Esophagus muscularis mucosa (tissue), 4 donors: Measurements from ENCODE around the gene MAP6D1. TPM values are rescaled to one million over a fixed set of nuclear protein-coding genes. Genes with fewer than 3 reads are reported as not detected.

Source experiments
- DNase-seq: peaks from one replicate; pipeline ENCODE4 v3.0.0-alpha.2; 2017; ENCODE audit errors: extremely low spot score
- H3K27ac ChIP-seq, 4 donors: fragments of 200-600 bp; sonication (generic); replicated peaks in 1 of 4; 1 replicate in 3 of 4; 2 replicates in 1 of 4; pipeline ENCODE4 v1.5.1; 2016 to 2019; ENCODE audit warnings: mild to moderate bottlenecking in 1 of 4
- H3K27me3 ChIP-seq, 4 donors: fragments of 200-600 bp; sonication (generic); one replicate each; pipeline versions ENCODE4 v1.5.1 to v1.6.0; 2016 to 2019
- H3K36me3 ChIP-seq, 4 donors: fragments of 200-600 bp; sonication (generic); one replicate each; pipeline ENCODE4 v1.5.1; 2016 to 2019
- H3K4me1 ChIP-seq, 4 donors: fragments of 200-600 bp; sonication (generic); one replicate each; pipeline ENCODE4 v1.5.1; 2016 to 2019
- H3K4me3 ChIP-seq, 4 donors: fragments of 200-600 bp; sonication (generic); 1 replicate in 2 of 4; 2 replicates in 2 of 4; pipeline ENCODE4 v1.5.1; 2016 to 2019; ENCODE audit warnings: mild to moderate bottlenecking in 4 of 4, moderate library complexity in 1 of 4
- H3K9me3 ChIP-seq, 4 donors: fragments of 200-600 bp; sonication (generic); 1 replicate in 3 of 4; 2 replicates in 1 of 4; pipeline ENCODE4 v1.5.1; 2016 to 2019
- CTCF ChIP-seq, 3 experiments: fragments of 200-600 bp in 2 of 3; fragments of 450-650 bp in 1 of 3; sonication (generic) in 2 of 3; IDR thresholded peaks; one replicate each; pipeline ENCODE4 v1.5.1; 2017 to 2019; ENCODE audit warnings: antibody characterized with exemption in 3 of 3, mild to moderate bottlenecking in 2 of 3, moderate library complexity in 1 of 3
- EP300 ChIP-seq: sonication (generic); formaldehyde crosslinking; IDR thresholded peaks from one replicate; pipeline ENCODE4 v1.6.1; 2017; ENCODE audit warnings: antibody characterized with exemption
- POLR2A ChIP-seq: fragments of 450-650 bp; IDR thresholded peaks from one replicate; pipeline ENCODE4 v1.6.1; 2017; ENCODE audit warnings: antibody characterized with exemption, moderate library complexity, mild to moderate bottlenecking, low read depth
- POLR2AphosphoS5 ChIP-seq, 2 donors: sonication (generic); formaldehyde crosslinking; IDR thresholded peaks; one replicate each; pipeline ENCODE4 v1.6.1; 2017; ENCODE audit warnings: antibody characterized with exemption in 2 of 2
- WGBS: methylation state at CpG from one replicate; pipeline ENCODE4 v1.1.5; 2018; 5-methylcytosine and 5-hydroxymethylcytosine counted together
- intact Hi-C: fragments of 100-400 bp; cut with DNase I; formaldehyde crosslinking; loops from one replicate; pipeline ENCODE4 v1.15.1; 2023
- total RNA-seq, 4 donors: library from RNA; depleted of rRNA; stranded (reverse); fragments of >200 nt; gene quantifications; one replicate each; pipeline versions ENCODE4 v1.1.0 to v1.2.1, GENCODE V29; 2016

The MAP6D1 gene
- total RNA-seq, 4 donors from 2014 or later: 0.42 to 2.9 (median 2.4) TPM

DNA sequence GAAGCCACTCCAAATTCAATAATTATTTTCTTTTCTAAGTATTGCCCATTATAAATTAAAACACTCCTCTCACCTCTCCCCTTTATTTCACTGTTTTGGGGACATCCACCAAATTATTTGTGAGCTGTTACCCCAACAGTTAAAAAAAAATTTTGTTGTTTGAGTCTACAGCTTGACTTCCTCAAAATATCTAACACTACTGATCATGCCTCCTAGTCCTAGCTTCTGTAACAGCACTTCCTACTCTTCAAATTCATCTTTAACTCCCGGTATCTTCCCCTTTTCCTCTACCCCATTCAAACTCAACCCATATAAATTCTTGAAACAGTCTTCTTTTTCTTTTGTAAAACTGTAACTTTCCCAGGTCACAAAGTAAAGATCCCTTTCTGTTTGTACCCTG is 43.4 kb upstream of the MAP6D1 start:
- intact Hi-C loops: no loop called here
- H3K4me1 ChIP-seq: peaks cover 0 to 5% (median 0%) of the 10 kb centered on the region in 4 donors
- TF ChIP-seq EP300 (no peak), POLR2AphosphoS5 (IDR thresholded peaks at IDR 0.05) (no peak), CTCF (IDR thresholded peaks at IDR 0.05) (no peak), POLR2A (no peak)
- DNase-seq: no peak
- 90% methylated on average over 1 of the region's 1 CpG for WGBS
- H3K36me3 ChIP-seq: peaks cover 29 to 43% (median 39%) of the 10 kb centered on the region in 4 donors
- no peak overlapping the region for H3K27ac ChIP-seq
- H3K4me3 ChIP-seq: no peak overlapping the region
- H3K27me3 ChIP-seq: no peaks in the 10 kb centered on the region
- no peaks in the 10 kb centered on the region for H3K9me3 ChIP-seq

DNA sequence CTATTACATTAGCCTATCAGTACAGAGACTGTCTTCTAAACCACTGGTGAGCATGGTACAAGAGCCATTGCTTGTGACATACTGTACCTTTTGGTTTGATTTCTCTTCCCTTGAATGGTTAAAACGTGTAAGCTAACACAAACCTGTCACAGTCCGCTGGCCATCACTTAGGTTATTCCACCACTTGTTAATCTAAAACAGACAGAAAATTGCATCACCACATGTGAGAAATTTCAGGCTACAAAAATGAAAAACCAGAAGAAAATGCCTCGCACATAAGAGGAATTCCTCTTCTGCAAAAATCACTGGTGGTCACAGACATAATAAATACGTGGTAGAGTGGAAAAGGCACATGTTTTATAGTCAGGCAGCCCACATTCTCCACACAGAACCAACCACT is 37.2 kb upstream of the MAP6D1 start:
- H3K36me3 ChIP-seq: peaks cover 40 to 100% (median 91%) of the 10 kb centered on the region in 4 donors

GRCh38 chr3:183857863-183858262 is 32.5 kb upstream of the MAP6D1 start:
- Histone ChIP-seq H3K4me1 (no peaks in the 10 kb centered on the region), H3K36me3 (peaks cover 11 to 96% (median 69%) of the 10 kb centered on the region in 4 donors), H3K27ac (no peak overlapping the region), H3K9me3 (no peaks in the 10 kb centered on the region), H3K27me3 (no peaks in the 10 kb centered on the region), H3K4me3 (no peak overlapping the region)
- intact Hi-C loops: no loop called here
- no peak for TF ChIP-seq CTCF (IDR thresholded peaks at IDR 0.05)
- TF ChIP-seq EP300: no peak
- TF ChIP-seq POLR2AphosphoS5 (IDR thresholded peaks at IDR 0.05): no peak
- no peak for TF ChIP-seq POLR2A
- 95% methylated on average over 3 of the region's 3 CpGs for WGBS
- no peak for DNase-seq

More for the DNA sequence above, 37.2 kb upstream of the MAP6D1 start:
- no peak for DNase-seq
- intact Hi-C loops: no loop called here
- H3K4me1 ChIP-seq: no peaks in the 10 kb centered on the region
- H3K4me3 ChIP-seq: no peak overlapping the region
- no peaks in the 10 kb centered on the region for H3K9me3 ChIP-seq
- no peak overlapping the region for H3K27ac ChIP-seq
- TF ChIP-seq POLR2AphosphoS5 (IDR thresholded peaks at IDR 0.05) (no peak), POLR2A (no peak), CTCF (IDR thresholded peaks at IDR 0.05) (no peak), EP300 (no peak)
- WGBS: 85% methylated on average over 4 of the region's 4 CpGs
- no peaks in the 10 kb centered on the region for H3K27me3 ChIP-seq

GRCh38 chr3:183854318-183855035 is 29.1 kb upstream of the MAP6D1 start:
- 80% methylated on average over 4 of the region's 4 CpGs for WGBS
- peaks cover 0 to 82% (median 41%) of the 10 kb centered on the region in 4 donors for H3K36me3 ChIP-seq
- no peaks in the 10 kb centered on the region for H3K9me3 ChIP-seq
- TF ChIP-seq EP300 (no peak), CTCF (IDR thresholded peaks at IDR 0.05) (no peak), POLR2AphosphoS5 (IDR thresholded peaks at IDR 0.05) (no peak), POLR2A (no peak)
- DNase-seq: no peak
- intact Hi-C loops: no loop called here
- H3K4me1 ChIP-seq: no peaks in the 10 kb centered on the region
- H3K27ac ChIP-seq: no peak overlapping the region
- no peaks in the 10 kb centered on the region for H3K27me3 ChIP-seq
- no peak overlapping the region for H3K4me3 ChIP-seq
